Stimulated activated CD8-positive, alpha-beta memory T cell treated with anti-CD3 and anti-CD28 coated beads, Interleukin-4, amount 100 ng/mL, for 4 hours (primary cell): ENCODE measurements around the gene ACOXL.

Experiments used
- DNase-seq, 2 donors: peaks; one replicate each; pipeline ENCODE4 v3.0.0-alpha.2; 2020; ENCODE audit warnings: low read depth in 2 of 2, low spot score in 1 of 2

ACOXL gene

GRCh38 chr2:110906613-110907298 is 174.4 kb downstream of the ACOXL start:
- no peak for DNase-seq

- no peak for DNase-seq
Measured at GRCh38 chr2:110909501-110909900, 177.1 kb downstream of the ACOXL start.

DNA sequence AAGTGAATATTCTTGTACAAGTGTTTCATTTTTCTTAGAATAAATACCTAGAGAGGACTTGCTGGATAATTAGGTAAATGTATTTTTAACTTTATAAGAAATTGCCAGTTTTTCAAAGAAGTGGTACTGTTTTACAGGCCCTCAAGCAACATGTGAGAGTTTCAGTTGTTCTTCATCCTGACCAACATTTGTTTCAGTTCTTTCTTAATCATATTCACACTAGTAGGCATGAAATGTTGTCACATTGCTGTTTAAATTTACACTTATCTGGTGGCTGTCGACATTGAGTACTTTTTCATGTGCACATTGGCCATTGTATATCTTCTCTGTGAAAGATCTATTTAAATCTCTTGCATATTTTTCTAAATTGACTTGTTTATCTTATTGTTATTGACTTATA is 178.1 kb downstream of the ACOXL start:
- DNase-seq: no peak

- no peak for DNase-seq
Measured at GRCh38 chr2:110919738-110920137, 187.4 kb downstream of the ACOXL start.

DNA sequence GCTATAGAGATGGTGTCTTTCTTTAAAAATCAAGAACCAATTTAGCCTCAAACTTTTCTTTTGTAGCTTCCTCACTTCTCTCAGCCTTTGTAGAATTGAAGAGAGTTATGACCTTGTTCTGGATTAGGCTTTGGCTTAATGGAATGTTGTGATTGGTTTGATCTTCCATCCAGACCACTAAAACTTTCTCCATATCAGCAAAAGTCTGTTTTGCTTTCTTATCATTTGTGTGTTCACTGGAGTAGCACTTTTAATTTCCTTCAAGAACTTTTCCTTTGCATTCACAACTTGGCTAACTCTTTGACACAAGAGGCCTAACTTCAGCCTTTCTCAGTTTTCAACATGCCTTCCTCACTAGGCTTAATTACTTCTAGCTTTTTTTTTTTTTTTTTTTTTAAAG is 193.1 kb downstream of the ACOXL start:
- no peak for DNase-seq

- no peak for DNase-seq
Measured at GRCh38 chr2:110927526-110927925, 195.2 kb downstream of the ACOXL start.

DNA sequence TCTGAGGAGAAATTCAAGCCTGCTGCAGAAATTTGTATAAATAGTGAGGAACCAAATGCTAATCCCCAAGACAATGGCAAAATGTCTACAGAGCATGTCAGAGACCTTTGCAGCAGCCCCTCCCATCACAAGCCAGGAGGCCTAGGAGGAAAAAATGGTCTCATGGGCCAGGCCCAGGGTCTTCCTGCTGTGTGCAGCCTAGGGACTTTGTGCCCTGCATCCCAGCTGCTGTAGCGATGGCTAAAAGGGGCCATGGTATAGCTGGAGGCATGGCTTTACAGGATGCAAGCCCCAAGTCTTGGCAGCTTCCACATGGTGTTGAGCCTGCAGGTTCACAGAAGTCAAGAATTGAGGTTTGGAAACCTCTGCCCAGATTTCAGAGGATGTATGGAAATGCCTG is 197.2 kb downstream of the ACOXL start:
- no peak for DNase-seq

GRCh38 chr2:110931648-110932047 is 199.3 kb downstream of the ACOXL start:
- no peak for DNase-seq

GRCh38 chr2:110933420-110933819 is 201.0 kb downstream of the ACOXL start:
- no peak for DNase-seq

- DNase-seq: no peak
Measured at GRCh38 chr2:110934948-110935347, 202.6 kb downstream of the ACOXL start.

- no peak for DNase-seq
Measured at GRCh38 chr2:110940376-110940910, 208.1 kb downstream of the ACOXL start.

GRCh38 chr2:110941226-110941625 is 208.9 kb downstream of the ACOXL start:
- no peak for DNase-seq

- DNase-seq: no peak
Measured at GRCh38 chr2:110943070-110943634, 210.8 kb downstream of the ACOXL start.

DNA sequence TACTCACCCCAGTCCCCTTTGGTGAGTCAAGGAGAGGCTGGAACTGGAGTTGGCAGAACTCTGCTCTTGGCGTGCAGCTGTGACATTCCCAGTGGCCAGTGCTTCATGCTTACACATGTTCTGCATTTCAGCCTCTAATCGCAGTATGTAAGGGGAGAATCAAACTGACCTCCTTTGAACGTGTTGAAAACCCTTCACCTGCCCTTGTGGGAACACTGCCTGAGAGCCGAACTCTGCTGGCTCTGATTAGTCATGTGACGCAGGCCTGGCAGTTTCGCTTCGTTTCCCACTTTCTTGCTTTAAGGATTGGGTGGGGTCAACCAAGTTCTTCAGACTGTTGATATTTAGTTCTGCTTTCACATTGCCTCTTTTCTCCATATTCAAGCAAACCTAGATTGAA is 214.5 kb downstream of the ACOXL start:
- no peak for DNase-seq

DNA sequence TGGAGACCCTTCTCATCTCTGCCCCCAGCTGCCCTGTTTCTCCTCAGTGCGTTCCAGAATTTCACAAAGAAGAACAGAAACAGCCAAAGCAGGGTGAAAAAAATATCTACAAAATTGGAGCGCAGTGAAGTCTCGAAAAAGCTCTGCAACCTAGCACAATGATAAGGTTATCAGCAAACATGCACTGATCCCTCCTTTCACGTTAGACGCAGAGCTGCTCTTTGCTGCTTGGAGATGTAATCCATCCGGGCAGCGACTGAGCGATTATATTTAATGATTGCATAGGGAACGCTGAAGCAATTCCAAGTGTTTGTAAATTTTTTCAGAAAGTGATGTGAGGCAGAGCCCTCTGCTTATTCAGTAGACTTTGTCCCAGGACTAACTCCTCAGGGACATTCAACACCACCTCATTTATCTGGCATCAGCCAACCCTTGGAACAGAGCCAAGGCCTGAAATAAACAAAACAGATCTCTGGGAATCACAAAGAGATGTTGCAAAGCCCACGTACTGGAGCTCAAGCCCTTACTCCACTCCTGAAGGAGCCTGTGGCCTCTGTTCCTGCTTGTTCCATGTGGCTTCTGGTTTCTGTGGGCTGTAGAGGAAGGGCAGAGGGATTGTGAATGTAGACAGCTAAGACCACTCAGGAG is 215.8 kb downstream of the ACOXL start:
- DNase-seq: no peak

DNA sequence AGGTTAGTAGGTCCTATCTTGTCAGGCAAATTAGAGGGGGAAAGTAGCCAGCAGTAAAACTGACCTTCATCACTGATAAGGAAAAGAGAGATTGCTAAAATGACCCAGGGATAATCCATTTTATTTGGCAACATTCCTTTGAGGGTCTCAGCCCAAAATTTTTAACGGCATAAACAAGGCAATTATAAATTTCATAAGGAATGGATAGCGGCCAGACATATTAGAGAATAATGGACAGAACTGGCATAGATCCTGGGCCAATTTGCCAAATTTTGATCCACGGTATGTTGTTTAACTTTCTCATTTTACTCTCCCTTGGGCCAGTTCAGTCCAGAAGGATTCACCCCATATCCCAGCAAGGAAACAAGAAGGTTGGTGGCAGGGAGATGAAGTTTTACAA is 217.9 kb downstream of the ACOXL start:
- DNase-seq: no peak

GRCh38 chr2:110955045-110955444 is 222.7 kb downstream of the ACOXL start:
- DNase-seq: no peak

- no peak for DNase-seq
Measured at GRCh38 chr2:110955556-110955955, 223.2 kb downstream of the ACOXL start.

DNA sequence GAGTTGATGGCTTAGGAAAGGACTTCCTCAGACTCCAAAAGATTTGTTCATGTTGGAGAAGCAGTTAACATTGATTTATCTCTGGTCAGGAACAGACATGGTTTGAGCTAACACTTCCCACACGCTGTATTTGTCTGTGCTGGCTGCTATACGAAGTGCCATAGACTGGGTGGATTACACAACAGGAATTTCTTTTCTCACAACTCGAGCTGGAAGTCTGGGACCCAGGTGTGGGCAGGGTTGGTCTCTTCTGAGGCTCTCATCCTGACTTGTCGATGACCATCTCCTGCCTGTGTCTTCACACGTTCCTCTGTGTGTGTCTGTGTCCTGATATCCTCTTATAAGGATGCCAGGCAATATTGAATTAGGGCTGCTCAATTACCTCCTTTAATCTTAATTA is 224.9 kb downstream of the ACOXL start:
- no peak for DNase-seq

GRCh38 chr2:110958346-110959119 is 226.2 kb downstream of the ACOXL start:
- DNase-seq: no peak

DNA sequence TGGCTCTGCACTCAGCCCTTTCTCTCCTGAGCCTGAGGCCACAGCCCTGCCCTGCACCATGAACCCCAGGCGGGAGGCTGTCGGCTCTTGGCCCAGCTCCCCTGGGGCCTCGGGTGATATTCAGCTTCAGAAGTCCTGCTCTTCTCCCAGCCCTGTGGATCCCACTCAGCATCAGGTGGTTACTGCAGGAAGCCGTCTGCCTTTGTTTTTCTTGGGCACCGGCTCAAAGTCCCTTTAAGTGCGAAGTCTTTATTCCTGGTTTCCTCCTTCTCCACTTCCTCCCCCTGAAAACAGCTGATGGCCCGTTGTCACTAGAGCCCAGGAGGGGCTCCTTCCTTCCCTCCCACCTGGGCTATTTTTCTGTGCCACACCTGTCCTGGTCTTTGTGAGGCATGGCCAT is 226.8 kb downstream of the ACOXL start:
- no peak for DNase-seq

DNA sequence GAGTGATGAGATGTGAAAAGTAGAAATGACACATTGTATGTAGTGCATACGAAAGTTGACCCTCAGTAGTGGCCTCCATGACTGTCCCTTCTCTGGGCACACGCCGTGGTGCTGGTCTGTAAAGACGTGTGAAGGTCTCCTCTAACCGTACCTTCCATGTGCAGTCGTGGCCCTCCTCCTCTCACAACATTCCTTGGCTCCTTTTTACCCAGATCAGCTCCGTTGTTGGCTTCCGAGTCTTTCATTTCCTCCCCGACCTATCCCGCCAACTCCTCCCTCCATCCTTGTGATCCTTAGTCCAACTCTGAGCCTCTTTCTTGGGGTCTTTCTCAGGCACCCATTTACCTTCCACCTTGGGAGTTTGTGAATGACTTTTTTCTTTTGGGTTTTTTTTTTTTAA is 227.9 kb downstream of the ACOXL start:
- no peak for DNase-seq
